Neural progenitor cell (in vitro differentiated cells): ENCODE results near the gene CUEDC1. TPM values are rescaled to one million over a fixed set of nuclear protein-coding genes. Genes with fewer than 3 reads are reported as not detected.
A peak's percentile ranks its signal among the peaks of the same experiment; 100 is the strongest.

Source experiments
- DNase-seq: peaks from one replicate; pipeline ENCODE4 v3.0.0-alpha.2; 2016; ENCODE audit warnings: low spot score
- H2AFZ ChIP-seq: fragments of 200-600 bp; sonication (generic); replicated peaks from 2 replicates; pipeline ENCODE4 v1.6.1; 2016; ENCODE audit warnings: antibody characterized with exemption
- H3F3A ChIP-seq: fragments of 200-600 bp; sonication (generic); 2 replicates; pipeline ENCODE4 v1.6.1; 2016; ENCODE audit warnings: antibody characterized with exemption, low read depth
- H3K27ac ChIP-seq: fragments of 200-600 bp; sonication (generic); 2 replicates; pipeline ENCODE4 v1.5.1; 2016; ENCODE audit warnings: mild to moderate bottlenecking
- H3K27me3 ChIP-seq: fragments of 200-600 bp; sonication (generic); 2 replicates; pipeline ENCODE4 v1.6.1; 2016; ENCODE audit warnings: mild to moderate bottlenecking, moderate library complexity
- H3K36me3 ChIP-seq: fragments of 200-600 bp; sonication (generic); 2 replicates; pipeline ENCODE4 v1.5.1; 2016
- H3K4me1 ChIP-seq: fragments of 200-600 bp; sonication (generic); 2 replicates; pipeline ENCODE4 v1.6.1; 2016; ENCODE audit warnings: mixed run types
- H3K4me2 ChIP-seq: fragments of 200-600 bp; sonication (generic); 2 replicates; pipeline ENCODE4 v1.6.1; 2016
- H3K4me3 ChIP-seq: fragments of 200-600 bp; sonication (generic); 2 replicates; pipeline ENCODE4 v1.5.1; 2016
- H3K79me2 ChIP-seq: fragments of 200-600 bp; sonication (generic); 2 replicates; pipeline ENCODE4 v1.6.1; 2016; ENCODE audit warnings: low read depth
- H3K9ac ChIP-seq: fragments of 200-600 bp; sonication (generic); 2 replicates; pipeline ENCODE4 v1.6.1; 2016
- H3K9me3 ChIP-seq: fragments of 200-600 bp; sonication (generic); 2 replicates; pipeline ENCODE4 v1.5.1; 2016; ENCODE audit warnings: low read depth
- H4K20me1 ChIP-seq: fragments of 200-600 bp; sonication (generic); 2 replicates; pipeline ENCODE4 v1.6.1; 2016; ENCODE audit warnings: low read depth
- H3K27ac Mint-ChIP-seq: 3 replicates; pipeline ENCODE4 v1.8.0; 2021; ENCODE audit warnings: mixed read lengths
- H3K27me3 Mint-ChIP-seq: 2 replicates; pipeline ENCODE4 v1.8.0; 2022; ENCODE audit warnings: low read depth, mild to moderate bottlenecking, inconsistent platforms, moderate library complexity, mixed read lengths; ENCODE audit not compliant: insufficient read depth
- H3K36me3 Mint-ChIP-seq: 3 replicates; pipeline ENCODE4 v1.8.0; 2021; ENCODE audit warnings: mixed read lengths
- H3K4me1 Mint-ChIP-seq: 3 replicates; pipeline ENCODE4 v1.8.0; 2021; ENCODE audit warnings: mixed read lengths
- H3K4me3 Mint-ChIP-seq: 3 replicates; pipeline ENCODE4 v1.8.0; 2021; ENCODE audit warnings: mild to moderate bottlenecking, moderate library complexity, mixed read lengths
- H3K9me3 Mint-ChIP-seq: 3 replicates; pipeline ENCODE4 v1.8.0; 2020; ENCODE audit warnings: mixed read lengths
- CTCF ChIP-seq: fragments of 200-600 bp; sonication (generic); IDR thresholded peaks from 2 replicates; pipeline ENCODE4 v1.5.1; 2017; ENCODE audit warnings: antibody characterized with exemption, mild to moderate bottlenecking
- EZH2 ChIP-seq: fragments of 200-600 bp; sonication (generic); IDR thresholded peaks from 2 replicates; pipeline ENCODE4 v1.6.1; 2017; ENCODE audit warnings: antibody characterized with exemption, mild to moderate bottlenecking, moderate library complexity
- EZH2phosphoT487 ChIP-seq: fragments of 200-600 bp; sonication (generic); IDR thresholded peaks from 2 replicates; pipeline ENCODE4 v1.6.1; 2017; ENCODE audit warnings: antibody characterized with exemption
- total RNA-seq: library from RNA; depleted of rRNA; stranded (reverse); fragments of >200 nt; gene quantifications from 2 replicates; pipeline ENCODE4 v1.2.3, GENCODE V29; 2015; ENCODE audit warnings: low replicate concordance

Gene CUEDC1
- total RNA-seq, 1 donor from 2014 or later: 8.8 TPM

DNA sequence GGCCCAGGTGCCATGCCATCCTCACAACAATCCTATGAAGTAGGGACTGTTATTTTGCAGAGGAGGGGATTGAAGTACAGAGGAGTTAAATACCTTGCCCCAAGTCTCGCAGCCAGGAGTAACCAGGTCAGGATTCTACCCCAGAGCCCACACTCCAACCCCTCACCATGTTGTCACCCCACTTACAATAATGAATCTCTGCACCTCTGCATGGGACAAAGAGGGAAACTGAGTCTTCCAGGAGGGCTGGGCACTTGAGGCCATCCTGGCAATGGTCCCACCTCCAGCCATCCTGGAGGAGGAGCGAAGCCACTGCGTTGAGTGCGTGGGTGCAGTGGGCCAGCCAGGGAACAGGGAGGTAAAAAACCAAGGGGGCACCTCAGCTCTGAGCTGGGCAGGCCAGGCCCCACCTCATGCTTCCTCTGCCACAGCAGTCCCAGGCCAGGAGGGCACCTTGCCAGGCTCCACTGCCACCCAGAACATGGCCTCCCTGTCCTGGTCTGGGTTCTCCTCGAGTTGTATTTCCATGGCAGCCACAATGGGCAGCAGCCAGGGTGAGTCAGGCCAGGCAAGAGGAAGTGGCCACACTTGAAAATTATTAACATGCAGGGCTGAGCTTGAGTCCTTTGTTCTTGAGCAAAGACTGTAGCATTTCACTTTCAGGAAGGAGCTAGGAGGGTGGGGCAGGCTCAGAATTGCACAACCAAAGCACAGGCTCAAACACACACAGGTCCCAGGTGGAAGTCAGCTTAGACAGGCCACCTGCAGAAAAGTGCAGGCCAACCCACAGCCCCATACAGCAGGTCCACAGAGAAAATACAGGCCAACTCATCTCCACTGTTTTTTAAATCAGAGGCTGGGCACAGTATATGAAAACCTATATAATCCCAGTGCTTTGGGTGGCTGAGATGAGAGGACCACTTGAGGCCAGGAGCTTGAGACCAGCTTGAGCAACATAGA lies 52.1 kb downstream of the CUEDC1 start:
- H3K9me3 Mint-ChIP-seq: no peaks in the 10 kb centered on the region
- H3K27me3 ChIP-seq: no peaks in the 10 kb centered on the region
- no peaks in the 10 kb centered on the region for H3K9me3 ChIP-seq
- H3K4me2 ChIP-seq: no peak overlapping the region
- peaks cover 8% of the 10 kb centered on the region for H3K27me3 Mint-ChIP-seq
- peaks cover 49% of the 10 kb centered on the region for H3K4me1 ChIP-seq
- peaks cover 18% of the 10 kb centered on the region for H4K20me1 ChIP-seq
- H3K9ac ChIP-seq: no peak overlapping the region
- H3K36me3 Mint-ChIP-seq: no peaks in the 10 kb centered on the region
- peaks cover 88% of the 10 kb centered on the region for H3K4me1 Mint-ChIP-seq
- peak overlapping the region; percentile 96 for H3K27ac Mint-ChIP-seq
- peak overlapping the region; percentile 71 for H3K4me3 Mint-ChIP-seq
- peaks cover 44% of the 10 kb centered on the region for H3F3A ChIP-seq
- no peak for DNase-seq
- no peak overlapping the region for H3K27ac ChIP-seq
- H3K36me3 ChIP-seq: no peaks in the 10 kb centered on the region
- no peak for TF ChIP-seq EZH2phosphoT487
- no peak for TF ChIP-seq CTCF
- no peak for TF ChIP-seq EZH2
- H2AFZ ChIP-seq: no peak overlapping the region
- H3K4me3 ChIP-seq: no peak overlapping the region
- no peaks in the 10 kb centered on the region for H3K79me2 ChIP-seq

- Mint-ChIP-seq H3K27me3 (peaks cover 9% of the 10 kb centered on the region), H3K9me3 (no peaks in the 10 kb centered on the region), H3K36me3 (no peaks in the 10 kb centered on the region), H3K4me1 (peaks cover 92% of the 10 kb centered on the region), H3K4me3 (peak overlapping the region; percentile 25), H3K27ac (peak overlapping the region; percentile 15)
- no peak overlapping the region for H3K4me3 ChIP-seq
- no peak overlapping the region for H3K27ac ChIP-seq
- no peaks in the 10 kb centered on the region for H3K27me3 ChIP-seq
- H3K9ac ChIP-seq: no peak overlapping the region
- DNase-seq: no peak
- H3K36me3 ChIP-seq: no peaks in the 10 kb centered on the region
- H3F3A ChIP-seq: peaks cover 50% of the 10 kb centered on the region
- TF ChIP-seq EZH2phosphoT487: no peak
- TF ChIP-seq EZH2: no peak
- no peak for TF ChIP-seq CTCF
- peaks cover 18% of the 10 kb centered on the region for H4K20me1 ChIP-seq
- no peak overlapping the region for H3K4me2 ChIP-seq
- peaks cover 57% of the 10 kb centered on the region for H3K4me1 ChIP-seq
- no peak overlapping the region for H2AFZ ChIP-seq
- no peaks in the 10 kb centered on the region for H3K79me2 ChIP-seq
- H3K9me3 ChIP-seq: no peaks in the 10 kb centered on the region
These were observed 53.0 kb downstream of the CUEDC1 start for GRCh38 chr17:57902117-57902799.

GRCh38 chr17:57900991-57901743 lies 54.0 kb downstream of the CUEDC1 start:
- H3K4me2 ChIP-seq: no peak overlapping the region
- TF ChIP-seq CTCF: no peak
- peaks cover 46% of the 10 kb centered on the region for H3F3A ChIP-seq
- peaks cover 50% of the 10 kb centered on the region for H3K4me1 ChIP-seq
- Mint-ChIP-seq H3K4me1 (peaks cover 88% of the 10 kb centered on the region), H3K36me3 (peaks cover 1% of the 10 kb centered on the region), H3K27me3 (peaks cover 9% of the 10 kb centered on the region), H3K9me3 (no peaks in the 10 kb centered on the region), H3K27ac (peak overlapping the region; percentile 93), H3K4me3 (no peak overlapping the region)
- no peaks in the 10 kb centered on the region for H3K36me3 ChIP-seq
- H3K27ac ChIP-seq: no peak overlapping the region
- H4K20me1 ChIP-seq: peaks cover 16% of the 10 kb centered on the region
- no peaks in the 10 kb centered on the region for H3K9me3 ChIP-seq
- H3K4me3 ChIP-seq: no peak overlapping the region
- no peak for DNase-seq
- no peak overlapping the region for H3K9ac ChIP-seq
- H2AFZ ChIP-seq: no peak overlapping the region
- H3K79me2 ChIP-seq: no peaks in the 10 kb centered on the region
- no peaks in the 10 kb centered on the region for H3K27me3 ChIP-seq
